Breast epithelium (tissue), 4 donors: ENCODE data around the gene DECR2. TPM values are rescaled to one million over a fixed set of nuclear protein-coding genes. Genes with fewer than 3 reads are reported as not detected.

Experiments
- DNase-seq, 2 donors: peaks; one replicate each; pipeline ENCODE4 v3.0.0-alpha.2; 2019; ENCODE audit warnings: low spot score in 2 of 2
- H3K27ac ChIP-seq, 2 donors: fragments of 200-600 bp; sonication (generic) in 1 of 2; one replicate each; pipeline ENCODE4 v1.5.1; 2016 to 2019; ENCODE audit warnings: mild to moderate bottlenecking in 1 of 2
- H3K27me3 ChIP-seq, 2 donors: fragments of 200-600 bp; sonication (generic) in 1 of 2; one replicate each; pipeline versions ENCODE4 v1.5.1 to v1.6.0; 2017 to 2019; ENCODE audit warnings: control low read depth in 1 of 2, mild to moderate bottlenecking in 1 of 2
- H3K36me3 ChIP-seq: fragments of 200-600 bp; one replicate; pipeline ENCODE4 v1.5.1; 2019
- H3K4me1 ChIP-seq, 2 donors: fragments of 200-600 bp; sonication (generic); one replicate each; pipeline ENCODE4 v1.5.1; 2016 to 2019; ENCODE audit warnings: control low read depth in 1 of 2
- H3K4me3 ChIP-seq, 3 donors: fragments of 200-600 bp; sonication (generic); 1 replicate in 2 of 3; 2 replicates in 1 of 3; pipeline ENCODE4 v1.5.1; 2016 to 2019; ENCODE audit warnings: mild to moderate bottlenecking in 3 of 3, moderate library complexity in 2 of 3
- H3K9me3 ChIP-seq, 2 donors: fragments of 200-600 bp; sonication (generic) in 1 of 2; one replicate each; pipeline ENCODE4 v1.5.1; 2016 to 2019; ENCODE audit warnings: control low read depth in 1 of 2
- CTCF ChIP-seq, 3 donors: fragments of 450-650 bp; IDR thresholded peaks; one replicate each; pipeline ENCODE4 v1.5.1; 2016 to 2017; ENCODE audit warnings: antibody characterized with exemption in 3 of 3, mild to moderate bottlenecking in 3 of 3, moderate library complexity in 3 of 3
- POLR2A ChIP-seq: fragments of 450-650 bp; IDR thresholded peaks from one replicate; pipeline ENCODE4 v1.6.1; 2016; ENCODE audit warnings: antibody characterized with exemption, mild to moderate bottlenecking, moderate library complexity
- POLR2AphosphoS5 ChIP-seq, 3 donors: sonication (generic); formaldehyde crosslinking; IDR thresholded peaks; one replicate each; pipeline ENCODE4 v1.6.1; 2017; ENCODE audit warnings: antibody characterized with exemption in 3 of 3
- intact Hi-C: fragments of 100-400 bp; cut with DNase I; formaldehyde crosslinking; loops from one replicate; pipeline ENCODE4 v1.15.1; 2023; ENCODE audit warnings: low total_unique reads
- total RNA-seq, 3 donors: library from RNA; depleted of rRNA; stranded (reverse); fragments of >200 nt; gene quantifications; one replicate each; pipeline ENCODE4 v1.1.0, GENCODE V29; 2016

The DECR2 gene, protein sequence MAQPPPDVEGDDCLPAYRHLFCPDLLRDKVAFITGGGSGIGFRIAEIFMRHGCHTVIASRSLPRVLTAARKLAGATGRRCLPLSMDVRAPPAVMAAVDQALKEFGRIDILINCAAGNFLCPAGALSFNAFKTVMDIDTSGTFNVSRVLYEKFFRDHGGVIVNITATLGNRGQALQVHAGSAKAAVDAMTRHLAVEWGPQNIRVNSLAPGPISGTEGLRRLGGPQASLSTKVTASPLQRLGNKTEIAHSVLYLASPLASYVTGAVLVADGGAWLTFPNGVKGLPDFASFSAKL
- total RNA-seq: 10 to 100 TPM; 19.4 to 30.5 (median 28.7) TPM

- intact Hi-C loops: no loop called here
- Histone ChIP-seq H3K4me1 (no peaks in the 10 kb centered on the region), H3K27ac (peak within 1 kb of the TSS; percentile 77 to 93), H3K36me3 (no peaks in the 10 kb centered on the region), H3K27me3 (no peaks in the 10 kb centered on the region), H3K9me3 (no peaks in the 10 kb centered on the region), H3K4me3 (peak within 1 kb of the TSS; percentile 59 to 96 (median 60))
- peak; percentile 95 to 99 for DNase-seq
- TF ChIP-seq CTCF (IDR thresholded peaks at IDR 0.05) (peak in 2 of 3 donors; percentile 28 to 43), POLR2A (peak; percentile 62), POLR2AphosphoS5 (IDR thresholded peaks at IDR 0.05) (peak; percentile 40 to 90 (median 59))
Measured at GRCh38 chr16:401468-402348, at the start of gene DECR2. TSS of gene DECR2 (plus strand) at chr16:401885. CDS start at chr16:401964, 79 bp downstream.

- TF ChIP-seq POLR2AphosphoS5 (IDR thresholded peaks at IDR 0.05): no peak
- TF ChIP-seq CTCF (IDR thresholded peaks at IDR 0.05): peak in 1 of 3 donors; percentile 40
- intact Hi-C loops: loop anchor here (2.0 to 10.0 kb wide), 2 partner anchors 72 to 118 kb away; partner anchors contain the start of genes FAM234A and RAB11FIP3
- H3K27me3 ChIP-seq: no peaks in the 10 kb centered on the region
- peaks cover 0 to 5% of the 10 kb centered on the region in 2 donors for H3K4me1 ChIP-seq
- peak within 1 kb of the TSS; percentile 70 to 96 (median 77) for H3K4me3 ChIP-seq
- H3K9me3 ChIP-seq: no peaks in the 10 kb centered on the region
- no peaks in the 10 kb centered on the region for H3K36me3 ChIP-seq
- peak within 1 kb of the TSS; percentile 42 to 79 for H3K27ac ChIP-seq
- DNase-seq: peak; percentile 100
Measured at GRCh38 chr16:352547-353403, 48.9 kb upstream of the DECR2 start, which contains the start of gene AXIN1. TSS of gene AXIN1 (minus strand) at chr16:352723. CDS start at chr16:347025, 5,698 bp downstream.

- Histone ChIP-seq H3K9me3 (no peaks in the 10 kb centered on the region), H3K4me3 (peak overlapping the region; percentile 70 to 96 (median 77)), H3K36me3 (no peaks in the 10 kb centered on the region), H3K27me3 (no peaks in the 10 kb centered on the region), H3K27ac (peak overlapping the region; percentile 41 to 79), H3K4me1 (peaks cover 0 to 5% of the 10 kb centered on the region in 2 donors)
- intact Hi-C loops: loop anchor here (2.0 to 10.0 kb wide), 2 partner anchors 71 to 119 kb away; partner anchors contain the start of genes FAM234A and RAB11FIP3
- DNase-seq: peak in 1 of 2 donors; percentile 35
- TF ChIP-seq POLR2A: no peak
- TF ChIP-seq CTCF (IDR thresholded peaks at IDR 0.05): no peak
- no peak for TF ChIP-seq POLR2AphosphoS5 (IDR thresholded peaks at IDR 0.05)
Measured at GRCh38 chr16:353404-354290, 48.0 kb upstream of the DECR2 start.

GRCh38 chr16:354291-354881 lies 47.3 kb upstream of the DECR2 start:
- no peaks in the 10 kb centered on the region for H3K36me3 ChIP-seq
- no peaks in the 10 kb centered on the region for H3K9me3 ChIP-seq
- no peak for DNase-seq
- intact Hi-C loops: loop anchor here (10.0 kb wide), 1 partner anchor 120 kb away; the partner anchor contains the start of gene FAM234A
- no peak for TF ChIP-seq POLR2A
- TF ChIP-seq CTCF (IDR thresholded peaks at IDR 0.05): no peak
- no peak for TF ChIP-seq POLR2AphosphoS5 (IDR thresholded peaks at IDR 0.05)
- no peak overlapping the region for H3K27ac ChIP-seq
- peaks cover 0 to 5% of the 10 kb centered on the region in 2 donors for H3K4me1 ChIP-seq
- no peaks in the 10 kb centered on the region for H3K27me3 ChIP-seq
- no peak overlapping the region for H3K4me3 ChIP-seq
